Measurements from ENCODE around the gene SAMD4A.

Gene SAMD4A

DNA sequence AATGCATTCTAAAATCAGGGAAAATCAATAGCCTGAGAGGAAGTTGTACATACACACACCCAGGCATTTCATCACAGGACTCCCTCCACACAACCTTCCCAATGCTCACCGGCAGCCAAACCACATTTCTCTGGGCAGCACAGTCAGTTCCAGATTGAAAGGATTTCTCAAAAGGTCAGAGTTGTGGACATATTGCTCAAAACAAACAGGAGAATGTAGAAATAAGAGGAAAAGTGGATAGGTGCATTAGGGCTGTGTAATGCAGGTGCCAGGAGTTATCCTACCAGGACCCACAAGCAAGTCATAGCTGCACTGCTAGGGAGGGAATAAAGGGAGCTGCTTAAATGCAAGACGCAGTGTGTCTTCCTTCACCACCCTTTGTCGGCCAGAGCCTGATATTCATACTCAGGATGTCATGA lies 272.8 kb downstream of the SAMD4A start:
- ATAC-seq (ENCODE audit: low read depth) (no peak), DNase-seq (ENCODE audit: low spot score in 2 of 2) (no peak)
- Mint-ChIP-seq H3K4me1 (no peaks in the 10 kb centered on the region), H3K9me3 (no peaks in the 10 kb centered on the region), H3K36me3 (peaks cover 22% of the 10 kb centered on the region), H3K27me3 (no peaks in the 10 kb centered on the region), H3K27ac (no peak overlapping the region), H3K4me3 (no peak overlapping the region)

DNA sequence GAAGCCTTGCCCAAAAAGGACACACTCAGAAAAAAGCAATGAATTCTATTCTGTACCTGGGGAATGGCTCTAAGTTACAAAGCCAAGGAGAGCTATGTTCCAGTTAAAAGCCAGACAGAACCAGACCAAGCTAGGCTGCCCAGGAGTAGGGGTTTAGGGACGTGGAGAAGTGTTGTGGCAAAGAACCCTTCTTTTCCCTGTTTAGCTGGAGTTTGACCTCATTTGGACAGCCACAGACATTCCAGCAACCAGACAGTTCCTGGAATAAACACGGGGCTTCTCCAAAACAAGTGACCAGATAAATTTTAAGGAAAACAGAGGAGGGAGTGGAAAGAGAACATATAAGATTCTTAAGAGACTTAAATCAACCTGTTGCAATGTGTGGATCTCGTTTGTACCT lies 273.4 kb downstream of the SAMD4A start:
- no peaks in the 10 kb centered on the region for H3K27me3 Mint-ChIP-seq
- no peak overlapping the region for H3K27ac Mint-ChIP-seq
- no peaks in the 10 kb centered on the region for H3K4me1 Mint-ChIP-seq
- H3K36me3 Mint-ChIP-seq: peaks cover 22% of the 10 kb centered on the region
- DNase-seq (ENCODE audit: low spot score in 2 of 2): no peak
- no peak for ATAC-seq (ENCODE audit: low read depth)
- no peaks in the 10 kb centered on the region for H3K9me3 Mint-ChIP-seq
- H3K4me3 Mint-ChIP-seq: no peak overlapping the region

DNA sequence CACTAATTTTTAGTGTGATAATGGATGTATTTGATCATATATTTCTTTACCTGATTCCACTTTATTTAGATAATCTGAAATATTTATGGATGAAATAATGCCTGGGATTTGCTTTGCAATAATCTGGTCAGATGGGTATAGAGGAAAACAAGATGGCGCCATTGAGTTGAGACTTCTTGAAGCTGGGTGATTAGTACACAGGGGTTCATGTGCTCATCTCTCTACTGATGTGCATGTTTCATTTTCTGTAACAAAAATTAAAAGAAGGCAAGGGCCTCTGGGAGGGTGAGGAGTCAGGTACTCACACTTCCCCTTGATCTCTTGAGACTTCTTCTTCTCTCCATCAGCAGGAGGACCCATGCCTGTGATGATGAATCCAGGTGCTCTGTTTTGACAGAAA lies 273.9 kb downstream of the SAMD4A start:
- Mint-ChIP-seq H3K27ac (no peak overlapping the region), H3K27me3 (no peaks in the 10 kb centered on the region), H3K4me3 (no peak overlapping the region), H3K9me3 (no peaks in the 10 kb centered on the region), H3K36me3 (peaks cover 24% of the 10 kb centered on the region), H3K4me1 (no peaks in the 10 kb centered on the region)
- DNase-seq (ENCODE audit: low spot score in 2 of 2) (no peak), ATAC-seq (ENCODE audit: low read depth) (no peak)

Data from memory B cell (primary cell).